ENCODE data around the gene COL24A1. TPM values are rescaled to one million over a fixed set of nuclear protein-coding genes. Genes with fewer than 3 reads are reported as not detected.

COL24A1 gene
- total and polyA plus RNA-seq, 2 of the 8 experiments (the other 6 are each of a cell fraction or from before 2014, with no cell fraction given), result 0.23 to 1.1 TPM

DNA sequence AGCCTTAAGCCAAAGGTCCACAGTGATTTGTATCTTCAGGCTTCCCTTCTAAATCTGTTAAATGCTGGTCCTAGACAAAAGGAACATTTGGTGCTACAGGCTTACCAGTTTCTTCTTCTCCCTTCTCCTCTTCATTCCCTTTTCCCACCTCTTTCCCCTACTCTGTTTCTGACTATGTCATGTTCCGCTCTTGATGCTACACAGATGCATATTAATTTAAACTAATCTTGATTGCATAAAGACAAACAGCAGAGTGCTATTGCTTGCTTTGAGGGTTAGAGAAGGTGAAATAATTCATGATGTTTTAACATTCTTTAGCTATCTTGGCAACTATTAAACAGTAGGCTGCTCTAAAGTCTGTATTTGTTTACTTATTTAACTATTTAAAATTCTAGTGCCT is 34.3 kb upstream of the COL24A1 start:
- H4K5ac ChIP-seq (ENCODE audit: insufficient read length, low read depth, low read length), result no peak overlapping the region
- H2BK20ac ChIP-seq (ENCODE audit: low read length), result no peak overlapping the region
- no peak for FAIRE-seq
- H2BK12ac ChIP-seq (ENCODE audit: low read depth, low read length), result no peak overlapping the region
- POLR2A ChIA-PET (ENCODE audit: partially characterized antibody), result no interaction called here
- H4K20me1 ChIP-seq (replicated peaks in 1 of 2; ENCODE audit: control insufficient read depth in 1 of 2, insufficient read depth in 2 of 2, low read length in 2 of 2), result no peaks in the 10 kb centered on the region
- H3K27ac ChIP-seq (ENCODE audit: low read depth, low read length), result no peak overlapping the region
- no peaks in the 10 kb centered on the region for H3K36me3 ChIP-seq (ENCODE audit: control insufficient read depth in 2 of 4, insufficient read depth in 4 of 4, low read length in 3 of 4)
- H3K9me3 ChIP-seq (ENCODE audit: insufficient read depth in 2 of 2, low read depth in 1 of 2, low read length in 1 of 2), result no peaks in the 10 kb centered on the region
- TF ChIP-seq BCL11A (IDR thresholded peaks at IDR 0.05; ENCODE audit: low read depth in 2 of 2, low read length in 2 of 2), result no peak
- TF ChIP-seq ZNF274 (IDR thresholded peaks at IDR 0.05; ENCODE audit: borderline replicate concordance, extremely low read depth, low read length), result no peak
- no peak for TF ChIP-seq POLR2AphosphoS5 (IDR thresholded peaks at IDR 0.05; ENCODE audit: low read depth, low read length)
- TF ChIP-seq SP2 (IDR thresholded peaks at IDR 0.05; ENCODE audit: low read length), result no peak
- TF ChIP-seq, protein P1, sequence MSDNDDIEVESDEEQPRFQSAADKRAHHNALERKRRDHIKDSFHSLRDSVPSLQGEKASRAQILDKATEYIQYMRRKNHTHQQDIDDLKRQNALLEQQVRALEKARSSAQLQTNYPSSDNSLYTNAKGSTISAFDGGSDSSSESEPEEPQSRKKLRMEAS (IDR thresholded peaks at IDR 0.05), result no peak
- TF ChIP-seq EGR1 (IDR thresholded peaks at IDR 0.05; ENCODE audit: borderline replicate concordance, low read depth, low read length), result no peak
- TF ChIP-seq RBBP5 (IDR thresholded peaks at IDR 0.05; ENCODE audit: borderline replicate concordance, low read depth, low read length), result no peak
- CTCF ChIA-PET (ENCODE audit: partially characterized antibody), result no interaction called here
- H4K8ac ChIP-seq (ENCODE audit: extremely low read depth, insufficient read depth, low read length), result no peak overlapping the region
- no peak overlapping the region for H3K14ac ChIP-seq (ENCODE audit: insufficient read length)
- H2BK5ac ChIP-seq (ENCODE audit: low read depth, low read length), result no peak overlapping the region
- H3K56ac ChIP-seq (replicated peaks; ENCODE audit: insufficient read length, low read depth, low read length), result no peak overlapping the region
- no peak overlapping the region for H3K23ac ChIP-seq (ENCODE audit: insufficient read length)
- no peak overlapping the region for H3K4me3 ChIP-seq (ENCODE audit: extremely low read depth in 1 of 4, insufficient read depth in 2 of 4, low read depth in 3 of 4, low read length in 4 of 4)
- H3K27me3 ChIP-seq (replicated peaks in 1 of 4; ENCODE audit: control insufficient read depth in 3 of 4, extremely low read depth in 1 of 4, insufficient read depth in 3 of 4, low read length in 3 of 4), result no peaks in the 10 kb centered on the region
- H3K79me2 ChIP-seq (ENCODE audit: control insufficient read depth in 1 of 2, insufficient read depth in 2 of 2, low read length in 2 of 2), result no peaks in the 10 kb centered on the region
- H3K9ac ChIP-seq (replicated peaks in 1 of 4; ENCODE audit: extremely low read depth in 1 of 4, low read depth in 3 of 4, low read length in 3 of 4), result no peak overlapping the region
- 88% methylated on average over 1 of the region's 1 CpG; no CpG with 5 or more reads in 1 of the 2 experiments for WGBS, 2 experiments (ENCODE audit: extremely low coverage in 1 of 2, insufficient coverage in 1 of 2, insufficient read length in 1 of 2, insufficient replicate concordance in 2 of 2, low coverage in 1 of 2, low lambda C conversion rate in 2 of 2, missing lambda C conversion rate in 1 of 2)
- H3K4me1 ChIP-seq (replicated peaks in 1 of 4; ENCODE audit: control insufficient read depth in 3 of 4, insufficient read depth in 4 of 4, low read length in 3 of 4), result no peaks in the 10 kb centered on the region; a peak in 1 of 7 replicates
- H2BK15ac ChIP-seq (ENCODE audit: low read length), result no peak overlapping the region
- no peak overlapping the region for H3K18ac ChIP-seq (ENCODE audit: extremely low read depth, low read length)
- H2AFZ ChIP-seq (ENCODE audit: low read length), result no peak overlapping the region
- H2AK5ac ChIP-seq (ENCODE audit: low read depth, low read length), result no peak overlapping the region
- no peak overlapping the region for H3K4me2 ChIP-seq (ENCODE audit: insufficient read depth in 1 of 2, low read depth in 2 of 2, low read length in 2 of 2)
- no peak overlapping the region for H3K4ac ChIP-seq (replicated peaks; ENCODE audit: insufficient read length, low read depth, low read length)
- DNase-seq (ENCODE audit: low read depth in 1 of 2, low spot score in 2 of 2), result no peak
- no peak overlapping the region for H4K91ac ChIP-seq (replicated peaks; ENCODE audit: insufficient read length, low read length)
- H2BK120ac ChIP-seq (replicated peaks; ENCODE audit: low read depth, low read length), result no peak overlapping the region
- H3K23me2 ChIP-seq (ENCODE audit: low read depth, low read length), result no peaks in the 10 kb centered on the region
- H3K79me1 ChIP-seq (ENCODE audit: low read depth, low read length), result no peaks in the 10 kb centered on the region

Measured in H1 (cell line).